Measurements from ENCODE around the gene NDUFB11.

NDUFB11 gene

DNA sequence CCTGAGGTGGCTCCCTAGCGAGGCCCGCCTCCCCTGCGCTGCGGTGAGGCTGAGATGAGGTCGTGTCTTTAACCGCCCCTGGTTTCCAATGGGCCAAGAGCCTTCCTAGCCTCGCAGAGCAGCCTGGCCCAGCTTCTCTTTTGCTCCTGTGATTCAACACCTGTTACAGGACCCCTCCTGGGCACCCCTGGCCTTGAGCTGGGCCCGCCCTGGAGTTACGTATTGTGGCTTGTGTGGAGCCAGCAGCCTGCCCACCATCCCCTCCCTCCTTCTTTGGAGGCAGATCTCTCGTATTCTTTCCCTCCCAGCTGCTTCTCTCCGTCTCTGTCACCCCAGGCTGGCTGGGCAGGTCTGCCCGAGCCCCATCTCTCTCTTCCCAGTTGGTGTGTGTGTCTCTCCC lies 29.9 kb upstream of the NDUFB11 start:
- FAIRE-seq = no peak

DNA sequence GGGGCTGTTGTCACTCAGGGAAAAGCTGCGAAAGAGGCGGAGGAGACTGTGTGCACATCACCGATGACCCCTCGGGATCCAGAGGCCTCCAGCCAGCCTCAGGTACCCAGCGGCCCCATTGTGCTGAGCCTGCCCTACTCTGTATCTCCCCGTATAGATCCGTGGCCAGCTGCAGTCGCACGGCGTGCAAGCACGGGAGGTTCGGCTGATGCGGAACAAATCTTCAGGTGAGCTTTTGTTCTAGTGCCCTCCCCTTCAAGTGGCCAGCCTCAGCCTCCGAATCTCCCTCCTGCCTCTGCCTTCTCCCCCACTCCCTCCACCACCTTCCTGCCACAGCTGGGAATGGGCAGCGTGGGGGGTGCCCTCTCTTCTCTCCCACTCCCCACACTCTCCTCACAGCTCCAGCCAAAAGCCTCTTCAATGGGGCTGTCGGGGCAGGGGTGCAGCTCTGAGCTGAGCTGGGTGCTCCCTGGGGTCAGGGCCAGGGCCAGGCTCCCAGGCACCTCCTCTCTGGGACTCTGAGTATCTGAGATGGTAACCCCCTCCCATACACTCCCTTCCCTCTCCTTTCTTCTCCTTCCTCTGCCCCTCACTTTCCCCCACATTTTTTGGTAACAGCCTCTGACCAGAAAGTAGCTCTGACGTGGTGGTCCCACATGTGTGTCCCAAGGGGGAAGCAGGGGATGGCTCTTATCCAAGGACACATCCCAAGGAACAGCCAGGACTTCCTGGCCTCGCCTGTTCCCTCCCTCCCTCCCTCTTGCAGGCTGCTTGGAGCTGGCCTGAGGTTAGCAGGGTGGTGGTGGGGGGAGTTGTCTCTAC lies 28.7 kb upstream of the NDUFB11 start:
- no peak for FAIRE-seq

DNA sequence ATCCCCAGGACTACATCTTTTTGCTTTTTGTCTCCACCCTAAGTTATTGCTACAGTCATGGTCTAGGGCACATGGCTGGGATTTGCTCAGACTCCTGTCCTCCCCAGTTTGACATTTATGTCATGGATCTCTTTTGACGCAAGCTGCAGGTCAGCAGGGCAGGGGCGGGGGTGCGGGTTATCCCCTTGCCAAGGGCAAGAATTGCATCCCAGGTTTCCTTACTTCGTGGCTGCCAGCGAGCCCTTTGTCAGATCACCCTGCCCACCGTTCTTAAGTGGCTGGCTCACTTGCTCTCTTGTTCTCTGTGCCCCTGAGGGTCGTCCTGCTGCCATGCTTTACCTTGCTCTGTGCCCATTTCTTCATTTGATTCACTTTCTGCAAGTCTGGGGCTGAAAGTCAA lies 28.0 kb upstream of the NDUFB11 start:
- FAIRE-seq = no peak

DNA sequence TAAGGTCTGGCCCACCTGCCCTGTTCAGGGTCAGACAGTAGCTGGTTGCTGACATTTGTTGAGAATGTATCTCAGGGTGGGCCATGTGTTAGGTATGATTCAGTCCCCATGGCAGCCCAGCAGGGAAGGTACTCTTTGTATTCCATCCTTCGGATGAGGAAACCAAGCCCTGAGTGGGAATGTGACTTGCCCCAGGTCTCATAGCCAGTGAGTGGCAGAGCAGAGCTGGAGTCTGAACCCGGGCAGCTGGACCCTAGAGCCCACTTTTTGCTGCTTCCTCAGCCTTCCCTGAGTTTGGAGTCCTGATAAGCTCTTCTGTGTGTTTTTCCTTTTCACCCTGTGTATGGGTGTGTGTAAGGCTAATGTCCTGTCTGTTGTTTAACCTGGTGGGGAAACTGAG lies 27.5 kb upstream of the NDUFB11 start:
- FAIRE-seq = no peak

DNA sequence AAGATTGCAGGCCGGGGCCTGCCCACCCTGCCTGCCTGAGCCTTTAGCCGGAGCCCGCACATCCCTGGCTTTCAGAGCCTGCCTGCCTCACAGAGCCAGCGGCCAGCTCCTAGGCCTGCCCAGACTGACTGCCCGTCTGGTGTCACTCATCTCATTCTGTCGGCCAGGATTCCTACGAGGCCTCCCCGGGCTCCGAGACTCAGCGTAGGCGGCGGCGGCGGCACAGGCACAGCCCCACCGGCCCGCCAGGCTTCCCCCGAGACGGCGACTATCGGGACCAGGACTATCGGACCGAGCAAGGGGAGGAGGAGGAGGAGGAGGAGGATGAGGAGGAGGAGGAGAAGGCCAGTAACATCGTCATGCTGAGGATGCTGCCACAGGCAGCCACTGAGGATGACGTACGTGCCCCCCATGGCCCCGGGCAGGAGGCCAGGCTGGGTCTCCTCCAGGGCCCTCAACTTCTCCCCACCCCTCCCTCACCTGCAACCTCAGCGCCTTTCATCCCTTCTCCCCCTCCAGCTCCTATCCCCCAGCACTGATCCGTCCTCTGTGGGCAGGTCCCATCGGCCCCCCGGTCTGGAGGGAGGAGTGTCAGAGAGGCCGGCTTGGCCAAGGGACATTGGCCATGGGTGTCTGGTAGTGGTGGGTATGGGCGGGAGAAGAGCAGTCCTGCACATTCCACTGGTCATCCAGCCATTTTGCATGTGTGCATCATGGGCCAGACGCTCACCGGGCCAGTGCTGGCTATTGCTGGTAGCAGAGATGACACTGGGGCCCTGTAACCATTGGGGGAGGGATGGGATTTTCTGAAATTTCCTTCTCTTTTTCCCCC lies 26.6 kb upstream of the NDUFB11 start:
- FAIRE-seq = no peak

DNA sequence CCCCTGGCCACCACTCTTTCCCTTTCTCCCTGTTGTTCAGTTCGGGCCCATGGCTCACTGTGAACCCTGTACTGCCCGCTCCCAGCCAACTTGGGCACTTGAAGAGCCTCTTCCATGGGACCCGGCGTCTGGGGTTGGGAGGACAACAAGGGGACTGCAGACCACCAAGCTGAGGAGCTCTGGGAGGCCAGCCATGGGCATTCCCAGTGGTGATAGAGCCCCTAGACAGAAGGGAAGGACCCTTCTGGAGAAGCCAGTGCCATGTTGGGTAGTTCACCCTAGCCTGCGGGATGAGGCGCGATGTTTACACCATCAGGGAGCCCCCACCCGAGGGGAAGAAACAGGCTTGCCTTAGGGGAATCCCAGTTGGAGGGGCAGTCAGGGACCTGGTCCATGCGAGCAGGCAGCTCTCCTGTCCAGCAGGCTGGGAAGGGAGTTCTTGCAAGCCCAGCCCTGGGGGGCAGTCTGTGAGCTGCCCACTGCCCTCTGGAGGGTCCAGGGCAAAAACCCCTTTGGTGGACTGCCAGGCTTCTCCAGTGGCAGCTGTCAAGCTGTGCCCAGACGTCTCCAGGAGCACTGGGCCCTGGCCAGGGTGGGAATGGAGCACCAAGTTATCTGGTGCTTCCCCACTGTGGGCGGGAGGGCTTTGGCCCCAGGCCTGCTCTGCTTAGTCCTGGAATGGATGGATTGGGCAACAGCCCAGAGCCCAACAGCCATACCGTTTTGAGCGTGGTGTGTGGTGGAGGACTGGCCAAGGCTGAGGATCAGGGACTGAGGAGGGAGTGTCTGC lies 25.4 kb upstream of the NDUFB11 start:
- FAIRE-seq = no peak

DNA sequence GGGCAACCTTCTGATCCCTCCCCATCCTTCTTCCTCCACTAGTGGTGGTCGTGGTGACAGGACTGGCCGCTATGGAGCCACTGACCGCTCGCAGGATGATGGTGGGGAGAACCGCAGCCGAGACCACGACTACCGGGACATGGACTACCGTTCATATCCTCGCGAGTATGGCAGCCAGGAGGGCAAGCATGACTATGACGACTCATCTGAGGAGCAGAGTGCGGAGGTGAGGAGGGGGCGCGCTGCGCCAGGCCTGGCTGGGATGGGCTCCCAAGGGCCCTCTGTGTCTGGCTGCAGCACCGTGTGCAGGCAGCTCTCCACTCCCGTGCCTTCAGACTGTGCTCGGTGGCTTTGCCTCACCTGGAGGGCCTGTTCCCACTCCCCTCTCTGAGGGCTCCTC lies 24.8 kb upstream of the NDUFB11 start:
- FAIRE-seq = no peak

DNA sequence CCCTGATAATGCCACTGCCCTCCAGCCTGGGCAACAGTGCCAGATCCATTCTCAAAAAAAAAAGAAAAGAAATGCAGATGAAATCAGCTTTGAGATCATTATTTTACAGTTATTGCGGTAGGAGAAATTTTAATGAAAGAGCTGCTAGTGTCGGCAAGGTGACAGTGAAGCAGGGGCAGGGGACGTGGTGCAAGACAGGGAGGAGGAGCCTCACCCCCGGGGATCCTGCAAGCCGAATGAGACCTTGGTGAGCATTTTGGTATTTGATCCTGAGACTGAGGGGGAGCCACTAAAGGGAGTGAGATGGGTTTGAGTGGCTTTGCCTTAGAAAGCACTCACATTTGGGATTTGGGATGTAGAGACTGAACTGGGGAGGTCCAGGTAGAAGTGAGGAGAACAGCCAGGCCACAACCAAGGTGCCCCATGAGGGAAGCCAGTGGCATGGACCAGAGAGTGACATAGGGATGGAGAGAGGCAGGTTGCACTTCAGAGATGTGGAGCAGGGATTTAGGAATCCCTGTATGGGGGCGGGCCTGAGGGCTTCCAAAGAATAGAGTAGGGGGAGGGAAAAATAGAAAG lies 24.1 kb upstream of the NDUFB11 start:
- no peak for FAIRE-seq

DNA sequence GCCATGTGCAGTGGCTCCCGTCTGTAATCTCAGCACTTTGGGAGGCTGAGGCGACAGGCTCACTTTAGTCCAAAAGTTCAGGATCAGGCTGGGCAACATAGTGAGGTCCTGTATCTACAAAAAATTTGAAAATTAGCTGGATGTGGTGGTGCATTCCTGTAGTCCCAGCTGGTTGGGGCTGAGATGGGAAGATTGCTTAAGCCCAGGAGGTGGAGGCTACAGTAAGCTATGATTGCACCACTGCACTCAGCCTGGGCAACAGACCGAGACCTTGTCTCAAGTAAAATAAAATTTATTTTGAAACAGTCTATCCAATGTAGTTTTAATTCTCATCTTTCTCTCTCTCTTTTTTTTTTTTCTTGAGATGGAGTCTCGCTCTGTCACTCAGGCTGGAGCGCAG lies 21.6 kb upstream of the NDUFB11 start:
- FAIRE-seq = no peak

DNA sequence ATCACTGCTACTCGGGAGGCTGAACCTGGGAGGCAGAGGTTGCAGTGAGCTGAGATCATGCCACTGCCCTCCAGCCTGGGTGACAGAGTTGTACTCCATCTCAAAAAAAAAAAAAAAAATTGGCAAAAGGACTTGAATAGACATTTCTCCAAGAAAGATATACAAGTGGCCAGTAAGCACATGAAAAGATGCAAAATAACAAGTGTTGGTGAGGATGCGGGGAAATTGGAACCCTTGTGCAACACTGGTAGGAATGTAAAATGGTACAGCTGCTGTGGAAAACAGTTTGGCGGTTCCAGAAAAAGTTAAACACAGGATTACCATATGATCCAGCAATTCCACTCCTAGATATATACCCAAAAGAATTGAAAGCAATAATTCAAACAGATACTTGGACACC lies 19.9 kb upstream of the NDUFB11 start:
- no peak for FAIRE-seq

DNA sequence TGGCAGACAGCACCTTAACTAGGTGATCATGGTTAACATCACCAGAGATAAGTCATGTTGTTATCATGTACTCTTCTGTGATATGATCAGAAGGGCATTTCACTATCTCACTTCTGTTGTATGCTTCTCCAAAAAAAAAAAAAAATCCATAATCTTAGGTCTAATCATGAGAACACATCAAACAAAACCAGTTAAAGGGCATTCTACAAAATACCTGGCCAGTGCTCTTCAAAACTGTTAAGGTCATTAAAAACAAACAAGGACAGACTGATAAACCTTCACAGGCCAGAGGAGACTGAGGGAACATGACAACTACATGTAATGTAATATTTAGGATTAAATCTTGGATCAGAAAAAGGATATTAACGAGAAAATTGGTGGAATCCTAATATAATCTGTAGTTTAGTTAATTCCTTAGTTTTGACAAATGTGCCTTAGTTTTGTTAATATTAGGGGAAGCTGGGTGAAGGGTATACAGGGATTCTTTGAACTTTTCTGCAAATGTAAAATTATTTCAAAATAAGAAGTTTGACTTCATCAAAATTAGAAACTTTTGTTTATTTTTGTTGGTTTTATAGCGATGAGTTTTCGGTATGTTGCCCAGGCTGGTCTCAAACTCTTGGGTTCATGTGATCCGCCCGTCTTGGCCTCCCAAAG lies 18.6 kb upstream of the NDUFB11 start:
- FAIRE-seq = no peak

DNA sequence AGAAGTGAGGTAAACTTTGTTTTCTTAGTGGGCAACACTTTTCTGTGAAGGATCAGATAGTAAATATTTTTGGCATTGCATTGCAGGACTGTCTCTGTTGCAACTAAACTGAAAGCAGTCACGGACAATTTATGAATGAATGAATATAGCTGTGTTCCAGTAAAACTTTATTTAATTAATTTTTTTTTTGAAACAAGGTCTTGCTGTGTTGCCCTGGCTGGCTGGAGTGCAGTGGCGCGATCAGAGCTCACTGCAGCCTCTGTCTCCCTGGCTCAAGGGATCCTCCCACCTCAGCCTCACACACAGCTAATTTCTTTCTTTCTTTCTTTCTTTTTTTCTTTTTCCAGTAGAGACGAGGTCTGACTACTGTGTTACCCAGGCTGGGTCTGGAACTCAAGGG lies 16.3 kb upstream of the NDUFB11 start:
- FAIRE-seq = no peak

DNA sequence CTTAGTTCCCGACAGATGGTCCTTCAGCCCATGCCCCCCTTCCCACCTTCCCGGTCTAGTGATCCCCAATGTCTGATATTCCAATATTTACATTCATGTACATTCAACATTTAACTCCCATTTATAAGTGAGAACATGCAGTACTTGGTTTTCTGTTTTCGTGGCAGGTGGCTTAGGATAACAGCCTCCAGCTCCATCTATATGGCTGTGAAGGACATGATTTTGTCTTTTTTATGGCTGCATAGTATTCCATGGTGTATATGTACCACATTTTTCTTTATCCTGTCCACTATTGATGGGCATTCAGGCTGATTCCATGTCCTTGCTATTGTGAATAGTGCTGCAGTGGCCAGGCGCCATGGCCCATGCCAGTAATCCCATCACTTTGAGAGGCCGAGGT lies 14.3 kb upstream of the NDUFB11 start:
- FAIRE-seq = no peak

DNA sequence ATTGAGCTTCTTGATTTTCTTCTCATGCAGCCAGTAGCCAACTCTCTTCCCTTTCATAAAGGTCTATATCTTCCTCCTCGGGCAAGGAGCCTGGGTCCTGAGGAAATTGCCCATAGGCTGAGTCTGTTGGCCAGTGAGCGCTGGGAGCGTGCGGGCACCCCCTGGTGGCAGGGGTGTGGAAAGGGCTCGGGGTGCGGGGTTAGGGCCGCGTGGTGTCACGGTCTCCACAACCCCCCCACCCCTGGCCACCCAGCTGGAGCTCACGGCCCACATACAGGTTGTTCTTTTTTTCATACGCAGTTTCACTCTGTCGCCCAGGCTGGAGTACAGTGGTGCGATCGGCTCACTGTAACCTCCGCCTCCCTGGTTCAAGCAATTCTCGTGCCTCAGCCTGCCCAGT lies 13.6 kb upstream of the NDUFB11 start:
- no peak for FAIRE-seq

DNA sequence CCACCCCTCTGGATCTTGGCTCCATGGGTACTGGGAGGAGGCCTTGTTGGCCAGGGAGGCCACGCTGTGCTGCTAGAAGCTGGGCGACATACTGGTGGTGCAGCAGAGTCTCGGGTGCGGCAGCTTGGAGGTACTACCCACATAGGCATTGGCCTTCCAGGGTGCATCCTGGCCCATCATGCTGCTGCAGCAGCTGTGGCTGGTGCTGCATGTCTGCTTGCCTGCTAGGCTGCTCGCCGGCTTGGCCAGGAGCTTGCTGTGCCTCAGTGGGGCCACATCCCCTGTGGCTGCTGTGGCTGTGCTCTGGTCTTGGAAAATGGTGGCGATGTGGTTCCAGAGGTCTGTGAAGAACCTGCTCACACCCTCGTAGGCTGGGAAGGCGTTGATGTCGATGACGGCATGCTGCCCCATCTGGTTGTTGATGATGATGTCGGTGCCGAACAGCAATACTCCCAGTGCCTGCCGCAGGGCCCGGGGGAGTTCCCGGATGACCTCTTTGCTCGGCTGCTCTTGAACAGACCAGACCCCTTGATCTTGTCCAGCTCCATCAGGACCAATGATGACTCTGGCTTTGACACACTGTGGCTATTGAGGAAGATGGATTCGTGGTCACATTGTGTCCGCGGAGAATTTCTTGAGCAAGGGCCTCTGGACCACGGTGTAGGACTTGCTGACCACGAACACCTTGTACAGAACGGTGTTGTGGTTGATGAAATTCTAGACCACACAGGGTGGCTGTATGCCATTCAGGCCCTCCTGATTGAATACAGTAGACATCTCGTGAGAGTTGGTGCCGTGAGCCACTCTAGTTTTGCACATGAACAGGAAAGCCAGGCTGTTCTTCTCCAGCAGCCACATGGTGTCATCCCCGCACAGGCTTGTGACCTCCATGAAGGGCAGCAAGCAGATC lies 12.4 kb upstream of the NDUFB11 start:
- FAIRE-seq = no peak

DNA sequence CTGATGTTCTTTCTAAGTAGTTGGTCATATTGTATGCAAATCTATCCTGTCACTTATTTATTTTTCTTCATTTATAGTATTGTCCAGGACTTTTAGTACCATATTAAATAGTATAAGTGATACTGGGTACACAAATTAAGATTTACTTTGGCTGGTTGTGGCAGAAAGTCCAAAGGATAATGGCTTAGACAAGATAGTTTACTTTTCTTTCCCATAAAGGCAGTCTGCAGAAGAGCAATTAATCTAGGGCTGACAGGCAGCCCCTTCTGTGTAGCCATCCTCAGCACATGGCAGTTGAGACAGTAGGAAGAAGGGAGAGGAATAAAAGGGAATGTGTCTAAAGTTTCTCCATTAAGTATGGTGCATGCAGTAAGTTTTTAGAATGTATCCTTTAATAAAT lies 6.9 kb upstream of the NDUFB11 start:
- FAIRE-seq = no peak

DNA sequence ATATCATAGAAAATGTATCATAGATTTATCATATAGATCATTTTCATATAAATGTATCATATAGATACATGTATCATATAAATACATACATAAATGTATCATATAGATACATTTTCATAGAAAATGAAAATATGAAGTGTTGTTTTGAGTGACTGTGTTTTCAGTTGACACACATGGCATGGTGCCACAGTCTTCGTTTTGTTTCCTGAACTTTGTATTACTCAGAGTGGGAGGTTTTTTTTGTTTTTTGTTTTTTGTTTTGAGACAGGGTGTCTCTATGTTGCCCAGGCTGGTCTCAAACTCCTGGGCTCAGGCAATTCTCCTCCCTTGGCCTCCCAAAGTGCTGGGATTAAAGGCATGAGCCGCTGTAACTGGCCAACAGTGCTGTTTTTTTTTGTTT lies 4.4 kb upstream of the NDUFB11 start:
- FAIRE-seq = no peak

DNA sequence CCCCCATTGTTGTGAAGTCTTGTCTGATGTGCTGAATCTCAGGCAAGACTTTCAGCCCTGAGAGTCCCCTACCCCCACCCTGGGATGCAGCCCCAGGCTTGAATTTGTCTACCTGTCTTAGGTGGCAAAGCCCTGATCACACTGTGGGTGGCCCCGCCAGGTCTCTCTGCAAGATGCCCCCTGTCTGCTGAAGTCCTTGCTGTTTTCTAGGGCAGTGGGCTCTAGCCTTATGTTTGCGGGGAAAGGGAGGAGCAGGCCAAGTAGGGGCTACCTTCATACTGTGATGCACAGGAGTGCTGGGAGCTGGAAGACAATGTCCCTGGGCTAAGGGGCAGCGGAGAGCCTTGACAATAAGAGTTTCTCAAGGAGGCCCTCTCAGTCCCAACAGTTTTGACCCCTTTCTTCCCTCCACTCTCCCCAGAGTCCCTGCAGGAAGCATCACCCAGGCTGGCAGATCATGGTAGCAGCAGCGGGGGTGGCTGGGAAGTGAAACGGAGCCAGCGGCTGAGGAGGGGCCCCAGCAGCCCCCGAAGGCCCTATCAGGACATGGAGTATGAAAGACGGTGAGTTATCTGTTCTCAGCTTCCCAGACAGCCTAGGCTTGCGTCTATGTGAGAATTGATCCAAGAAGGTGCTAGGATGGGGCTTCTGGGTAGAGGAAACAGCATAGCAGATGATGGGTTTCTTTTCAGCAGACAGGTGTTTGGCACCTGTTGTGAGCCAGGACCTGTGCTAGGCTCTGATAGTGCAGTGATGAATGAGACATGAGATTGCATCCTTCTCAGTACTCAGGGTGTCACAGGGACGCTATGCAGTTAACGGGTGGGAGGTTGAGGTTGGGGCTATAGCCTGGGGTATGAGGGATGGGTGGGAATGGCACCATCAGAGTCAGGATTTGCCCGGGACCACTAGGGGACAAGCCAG lies 2.7 kb upstream of the NDUFB11 start:
- no peak for FAIRE-seq

DNA sequence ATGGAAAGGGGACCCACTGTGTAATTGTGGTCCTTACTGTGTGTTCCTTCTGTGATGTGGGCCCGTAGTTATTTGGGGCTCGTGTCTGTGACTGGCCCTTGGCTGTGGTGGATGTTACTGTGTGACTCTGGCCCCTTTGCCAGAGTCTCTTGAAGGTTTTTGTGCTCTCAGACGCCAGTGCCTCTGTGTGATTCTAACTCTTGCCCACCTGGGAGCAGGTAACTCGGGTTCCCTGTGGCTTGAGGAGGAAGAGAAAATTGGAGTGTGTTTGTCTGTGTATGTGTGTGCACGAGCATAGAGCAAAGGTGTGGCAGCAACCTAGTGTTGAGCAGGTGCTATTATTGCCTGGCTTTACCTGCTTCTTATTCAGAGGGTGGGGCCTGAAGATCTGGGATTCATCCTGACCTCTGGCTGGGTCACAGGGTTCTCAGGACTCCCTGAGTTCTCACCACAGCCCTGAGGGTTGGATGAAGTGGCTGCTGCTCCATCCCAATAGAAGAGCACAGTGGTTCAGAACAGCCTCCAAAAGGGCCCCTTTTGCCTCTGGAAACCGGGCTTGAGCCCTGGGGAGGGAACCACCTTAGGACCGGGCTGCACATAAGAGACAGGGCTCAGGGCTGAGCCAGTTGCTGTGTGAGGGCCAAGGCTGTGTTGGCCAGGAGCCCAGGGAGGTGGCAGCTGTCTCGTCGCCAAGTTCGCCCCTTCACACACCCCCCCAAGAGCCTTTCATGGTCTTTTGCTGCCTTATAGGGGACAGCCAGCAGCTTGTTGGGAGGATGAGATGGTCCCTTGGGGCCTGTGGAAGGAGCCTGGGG lies 1.8 kb upstream of the NDUFB11 start:
- no peak for FAIRE-seq
